VCaP (cell line): ENCODE data around the gene ABHD2.

Source experiments
- H3K27ac ChIP-seq: fragments of 450-650 bp; 2 replicates; pipeline ENCODE4 v1.5.1; 2017
- TF ChIP-seq, protein P1 (sequence below): fragments of 450-650 bp; conservative IDR thresholded peaks from 2 replicates; pipeline ENCODE4 v1.5.1; 2017; ENCODE audit warnings: mild to moderate bottlenecking, moderate library complexity

ABHD2 gene

DNA sequence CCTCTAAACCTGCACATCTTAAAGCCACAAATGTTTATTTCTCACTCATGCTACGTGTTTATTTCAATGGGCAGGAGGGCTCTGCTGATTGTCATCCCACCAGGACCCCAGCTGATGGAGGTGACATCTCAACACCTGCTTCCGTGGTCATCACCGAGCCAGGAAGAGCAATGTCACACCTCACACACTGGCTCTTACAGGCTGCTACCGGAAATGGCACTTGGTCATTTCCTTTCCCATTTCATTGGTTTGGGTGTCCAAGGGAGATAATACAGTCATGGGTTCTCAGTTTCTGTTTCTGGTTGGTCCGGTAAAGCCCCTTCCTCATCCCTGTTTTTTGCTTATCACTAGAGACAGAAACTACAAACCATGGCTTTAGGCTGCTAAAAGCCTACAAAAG lies 41.9 kb downstream of the ABHD2 start:
- TF ChIP-seq, protein P1, sequence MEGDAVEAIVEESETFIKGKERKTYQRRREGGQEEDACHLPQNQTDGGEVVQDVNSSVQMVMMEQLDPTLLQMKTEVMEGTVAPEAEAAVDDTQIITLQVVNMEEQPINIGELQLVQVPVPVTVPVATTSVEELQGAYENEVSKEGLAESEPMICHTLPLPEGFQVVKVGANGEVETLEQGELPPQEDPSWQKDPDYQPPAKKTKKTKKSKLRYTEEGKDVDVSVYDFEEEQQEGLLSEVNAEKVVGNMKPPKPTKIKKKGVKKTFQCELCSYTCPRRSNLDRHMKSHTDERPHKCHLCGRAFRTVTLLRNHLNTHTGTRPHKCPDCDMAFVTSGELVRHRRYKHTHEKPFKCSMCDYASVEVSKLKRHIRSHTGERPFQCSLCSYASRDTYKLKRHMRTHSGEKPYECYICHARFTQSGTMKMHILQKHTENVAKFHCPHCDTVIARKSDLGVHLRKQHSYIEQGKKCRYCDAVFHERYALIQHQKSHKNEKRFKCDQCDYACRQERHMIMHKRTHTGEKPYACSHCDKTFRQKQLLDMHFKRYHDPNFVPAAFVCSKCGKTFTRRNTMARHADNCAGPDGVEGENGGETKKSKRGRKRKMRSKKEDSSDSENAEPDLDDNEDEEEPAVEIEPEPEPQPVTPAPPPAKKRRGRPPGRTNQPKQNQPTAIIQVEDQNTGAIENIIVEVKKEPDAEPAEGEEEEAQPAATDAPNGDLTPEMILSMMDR: no peak
- H3K27ac ChIP-seq: peak overlapping the region; percentile 97

DNA sequence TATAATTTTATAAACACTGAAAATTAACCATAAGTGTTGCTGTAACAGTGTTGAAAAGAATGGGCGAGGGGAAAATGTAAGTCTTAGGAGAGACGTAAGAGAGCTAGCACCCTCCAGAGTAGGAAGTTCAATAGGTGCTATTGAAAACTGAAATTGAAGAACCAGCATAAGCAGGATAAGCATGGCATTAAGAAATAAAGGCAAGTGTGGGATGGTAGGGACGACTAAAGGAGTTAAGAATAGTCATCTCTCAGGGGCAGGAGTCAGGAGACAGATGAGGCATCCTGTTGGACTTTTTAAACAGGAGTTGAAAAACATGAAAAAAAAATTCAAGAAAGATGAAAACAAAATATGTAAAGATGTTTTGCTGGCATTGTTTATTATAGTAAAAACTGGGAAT lies 43.5 kb downstream of the ABHD2 start:
- peak overlapping the region; percentile 97 for H3K27ac ChIP-seq

DNA sequence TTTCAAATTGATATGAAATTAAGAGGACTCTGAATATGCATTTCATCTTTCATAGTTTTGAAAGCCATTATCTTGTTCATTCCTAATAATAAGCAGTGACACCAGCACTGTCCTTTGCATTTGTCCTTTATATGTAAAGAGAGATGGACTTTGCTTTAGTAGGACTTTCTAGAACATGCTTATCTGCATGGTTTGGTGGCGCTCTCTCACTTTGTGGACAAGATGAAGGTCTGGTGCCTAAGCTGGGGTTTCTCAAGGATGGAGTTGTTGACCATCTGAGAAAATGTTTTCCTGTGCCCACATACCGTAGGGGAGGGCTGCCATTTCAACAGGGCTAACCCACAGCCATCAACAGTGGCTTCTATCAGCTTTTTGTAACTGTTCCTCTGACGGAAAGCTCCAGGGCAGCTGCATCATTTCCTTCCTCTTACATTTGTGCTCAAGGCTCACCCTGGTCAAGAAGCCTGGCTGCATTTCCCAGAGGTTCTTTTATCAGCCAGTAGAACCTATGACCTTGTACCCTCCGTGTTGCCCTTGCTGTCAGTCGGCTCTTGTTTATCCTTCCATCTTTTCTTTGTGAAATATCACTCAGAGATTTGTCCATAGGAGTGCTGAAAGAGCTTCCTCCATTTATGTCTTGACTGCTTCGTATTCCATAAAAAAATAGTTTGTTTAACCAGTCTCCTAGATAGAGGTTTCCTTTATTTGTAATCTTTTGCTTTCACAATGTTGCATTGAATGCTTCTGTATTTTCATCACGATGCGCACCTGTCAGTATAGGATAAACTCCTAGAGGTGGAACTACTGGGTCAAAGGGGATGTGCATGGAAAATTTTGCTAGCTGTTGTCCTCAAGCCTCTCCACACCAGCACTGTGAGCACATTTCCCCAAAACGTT lies 44.6 kb downstream of the ABHD2 start:
- peak overlapping the region; percentile 97 for H3K27ac ChIP-seq
- TF ChIP-seq, protein P1: no peak

More for the DNA sequence above, 43.5 kb downstream of the ABHD2 start:
- TF ChIP-seq, protein P1: no peak

DNA sequence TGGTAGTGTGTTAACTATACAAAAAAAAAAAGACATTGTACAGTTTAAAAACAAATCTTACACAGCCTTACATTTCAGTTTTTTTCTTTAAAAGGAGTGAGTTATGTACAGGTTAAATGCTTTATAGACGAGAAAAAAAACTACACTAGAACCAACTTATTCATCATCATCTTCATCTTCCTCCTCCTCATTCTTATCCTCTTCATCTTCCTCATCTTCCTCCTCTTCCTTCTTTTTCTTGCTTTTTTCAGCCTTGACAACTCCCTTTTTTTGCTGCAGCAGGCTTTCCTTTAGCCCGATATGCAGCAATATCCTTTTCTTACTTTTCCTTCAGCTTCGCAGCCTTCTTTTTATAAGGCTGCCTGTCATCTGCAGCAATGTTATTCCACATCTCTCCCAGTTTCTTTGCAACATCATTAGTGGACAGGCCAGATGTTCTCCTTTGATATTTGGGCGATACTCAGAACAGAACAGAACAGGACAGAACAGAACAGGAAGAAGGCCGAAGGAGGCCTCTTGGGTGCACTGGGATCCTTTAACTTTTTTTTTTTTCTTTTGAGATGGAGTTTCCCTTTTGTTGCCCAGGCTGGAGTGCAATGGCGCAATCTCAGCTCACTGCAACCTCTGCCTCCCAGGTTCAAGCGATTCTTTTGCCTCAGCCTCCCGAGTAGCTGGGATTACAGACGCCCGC lies 47.3 kb downstream of the ABHD2 start:
- peak overlapping the region; percentile 97 for H3K27ac ChIP-seq

DNA sequence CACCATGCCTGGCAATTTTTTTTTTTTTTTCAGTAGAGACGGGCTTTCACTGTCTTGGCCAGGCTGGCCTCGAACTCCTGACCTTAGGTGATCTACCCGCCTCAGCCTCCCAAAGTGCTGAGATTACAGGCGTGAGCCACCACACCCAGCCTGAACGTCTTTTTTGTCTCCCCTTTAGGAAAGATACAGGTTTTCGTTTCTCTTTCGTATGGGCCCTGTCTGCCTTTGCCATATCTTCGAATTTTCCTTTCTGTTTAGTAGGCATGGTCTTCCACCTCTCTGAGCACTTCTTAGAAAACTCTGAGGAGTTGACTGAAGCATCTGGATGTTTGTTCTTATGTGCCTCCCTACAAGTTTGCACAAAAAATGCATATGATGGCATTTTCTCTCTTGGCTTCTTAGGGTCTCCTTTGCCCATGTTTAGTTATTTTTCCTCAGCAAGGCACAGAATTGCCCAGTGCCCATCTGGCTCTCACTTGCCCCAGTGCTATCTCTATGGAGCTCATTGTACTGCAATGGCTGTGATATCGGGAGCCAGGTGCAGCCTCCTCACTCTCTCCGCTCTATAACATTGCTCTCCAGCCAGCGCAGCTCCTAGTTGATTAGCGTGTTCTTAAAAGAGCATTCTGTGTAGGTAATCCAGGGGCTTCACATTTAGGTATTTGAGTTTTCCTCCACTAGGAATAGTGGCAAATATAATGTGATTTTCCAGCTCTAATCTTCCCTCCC lies 48.0 kb downstream of the ABHD2 start:
- peak overlapping the region; percentile 97 for H3K27ac ChIP-seq
- TF ChIP-seq, protein P1: no peak

DNA sequence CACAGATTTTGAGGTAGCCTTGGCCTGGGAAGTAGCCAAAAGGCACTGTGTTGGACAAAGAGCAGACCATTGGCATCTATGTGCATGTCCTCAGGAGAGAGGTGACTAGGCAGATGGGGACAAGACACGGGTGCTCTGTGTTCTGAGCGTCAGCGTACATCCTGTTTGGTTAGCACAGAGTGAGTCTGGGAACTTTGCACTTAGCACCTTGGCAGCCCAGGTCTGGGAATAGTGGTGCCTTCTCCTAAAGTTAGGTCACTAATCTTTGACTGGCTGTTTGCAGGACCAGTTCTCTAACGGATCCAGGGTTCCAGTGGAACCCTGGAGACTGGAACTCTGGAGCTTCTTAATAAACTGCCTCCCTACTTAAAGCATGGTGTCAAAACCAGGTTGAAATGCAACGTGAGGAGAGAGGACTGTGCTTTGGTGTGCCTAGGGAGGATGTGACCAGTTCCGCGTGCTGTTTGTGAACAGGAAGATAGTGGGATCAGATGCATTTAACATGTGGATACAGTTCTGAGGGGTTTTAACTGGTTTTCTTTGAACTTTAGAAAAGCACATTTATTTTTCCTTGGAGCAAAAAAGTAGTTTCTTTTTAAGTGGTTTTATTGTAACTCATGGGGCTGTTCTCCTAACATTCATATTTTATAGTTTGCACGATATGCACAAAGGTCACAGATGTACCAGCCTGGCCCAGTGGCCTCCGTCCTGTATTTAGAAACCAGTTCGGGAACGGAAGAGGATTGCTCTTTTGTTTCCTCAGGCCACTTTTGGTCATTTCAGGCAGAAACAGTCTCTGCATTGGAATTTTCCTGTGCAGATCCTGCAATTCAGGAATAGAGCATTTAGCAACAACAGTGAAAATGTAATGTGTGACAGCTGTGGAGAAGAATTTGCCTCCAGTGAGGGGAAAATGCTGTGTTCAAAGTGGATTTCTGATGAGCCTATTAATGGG lies 48.8 kb downstream of the ABHD2 start:
- TF ChIP-seq, protein P1: no peak
- peak overlapping the region; percentile 97 for H3K27ac ChIP-seq

DNA sequence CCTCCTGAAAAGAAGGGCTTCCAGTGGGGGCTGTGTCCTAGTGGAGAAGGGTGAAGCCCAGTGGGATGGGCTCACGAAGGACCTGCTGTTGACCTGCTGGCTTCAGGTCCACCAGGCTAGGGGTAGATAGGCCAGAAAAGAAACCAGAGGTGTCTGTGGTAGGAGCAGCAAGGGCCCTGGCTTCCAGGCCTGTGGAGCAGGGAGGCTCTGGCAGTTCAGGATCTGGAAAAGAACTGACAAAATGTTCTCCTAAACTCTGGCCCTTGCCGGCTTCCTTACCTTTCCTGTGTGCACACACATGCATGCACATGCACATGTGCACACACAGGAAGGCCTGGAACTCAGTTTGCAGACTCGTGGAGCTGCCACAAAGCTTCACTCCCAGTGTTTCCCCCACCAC lies 49.7 kb downstream of the ABHD2 start:
- H3K27ac ChIP-seq: peak overlapping the region; percentile 97

More for the DNA sequence above, 49.7 kb downstream of the ABHD2 start:
- TF ChIP-seq, protein P1: no peak
